MCF 10A (cell line): Measurements from ENCODE around the gene GRM6. TPM values are rescaled to one million over a fixed set of nuclear protein-coding genes. Genes with fewer than 3 reads are reported as not detected.

Experiments used
- BruUV-seq: library from RNA; stranded (reverse); fragments of 400-500 nt; replicated peaks from 2 replicates; lab custom pipeline; 2021; lab: Mats Ljungman, UMichigan
- CTCF ChIA-PET: fragments of 300-600 bp; sonication (Branson Sonifier 250); formaldehyde crosslinking; extraction: SDS; loops from one replicate; lab custom pipeline; 2021; ENCODE audit warnings: antibody characterized with exemption, inconsistent platforms; lab: Yijun Ruan, JAX
- POLR2A ChIA-PET: fragments of 300-600, 350-650 bp; sonication (Branson Sonifier 250); formaldehyde crosslinking; extraction: SDS; loops from one replicate; lab custom pipeline; 2020; ENCODE audit warnings: antibody characterized with exemption, inconsistent platforms; lab: Yijun Ruan, JAX
- DNase-seq: peaks from one replicate; pipeline ENCODE4 v3.0.0-alpha.2; 2018; ENCODE audit not compliant: unreplicated experiment
- H3K27ac Mint-ChIP-seq: one replicate; pipeline ENCODE4 v1.8.0; 2022; ENCODE audit warnings: mild to moderate bottlenecking, low read depth, mixed read lengths; ENCODE audit not compliant: unreplicated experiment
- H3K27me3 Mint-ChIP-seq: one replicate; pipeline ENCODE4 v1.8.0; 2022; ENCODE audit warnings: mixed read lengths; ENCODE audit not compliant: insufficient read depth, unreplicated experiment
- H3K36me3 Mint-ChIP-seq: one replicate; pipeline ENCODE4 v1.8.0; 2022; ENCODE audit warnings: mild to moderate bottlenecking, moderate library complexity, mixed read lengths; ENCODE audit not compliant: insufficient read depth, unreplicated experiment
- H3K4me1 Mint-ChIP-seq: one replicate; pipeline ENCODE4 v1.8.0; 2022; ENCODE audit warnings: mixed read lengths; ENCODE audit not compliant: insufficient read depth, unreplicated experiment
- H3K4me3 Mint-ChIP-seq: one replicate; pipeline ENCODE4 v1.8.0; 2022; ENCODE audit warnings: mild to moderate bottlenecking, moderate library complexity, mixed read lengths; ENCODE audit not compliant: unreplicated experiment
- H3K9me3 Mint-ChIP-seq: one replicate; pipeline ENCODE4 v1.8.0; 2022; ENCODE audit warnings: mixed read lengths; ENCODE audit not compliant: unreplicated experiment
- intact Hi-C: fragments of 100-400 bp; cut with micrococcal nuclease; formaldehyde crosslinking; loops from 2 replicates; pipeline ENCODE4 v1.14.1; 2022
- total RNA-seq: library from RNA; stranded (reverse); gene quantifications from 2 replicates; pipeline ENCODE4 v1.2.3, GENCODE V29; 2022
- TF ChIP-seq, protein P1 (sequence below): fragments of 200-600 bp; IDR thresholded peaks from one replicate; pipeline ENCODE4 v1.8.0; 2022; ENCODE audit warnings: antibody characterized with exemption, mild to moderate bottlenecking; ENCODE audit not compliant: unreplicated experiment

GRM6 gene
- total RNA-seq, 1 experiment from 2014 or later, result not detected

DNA sequence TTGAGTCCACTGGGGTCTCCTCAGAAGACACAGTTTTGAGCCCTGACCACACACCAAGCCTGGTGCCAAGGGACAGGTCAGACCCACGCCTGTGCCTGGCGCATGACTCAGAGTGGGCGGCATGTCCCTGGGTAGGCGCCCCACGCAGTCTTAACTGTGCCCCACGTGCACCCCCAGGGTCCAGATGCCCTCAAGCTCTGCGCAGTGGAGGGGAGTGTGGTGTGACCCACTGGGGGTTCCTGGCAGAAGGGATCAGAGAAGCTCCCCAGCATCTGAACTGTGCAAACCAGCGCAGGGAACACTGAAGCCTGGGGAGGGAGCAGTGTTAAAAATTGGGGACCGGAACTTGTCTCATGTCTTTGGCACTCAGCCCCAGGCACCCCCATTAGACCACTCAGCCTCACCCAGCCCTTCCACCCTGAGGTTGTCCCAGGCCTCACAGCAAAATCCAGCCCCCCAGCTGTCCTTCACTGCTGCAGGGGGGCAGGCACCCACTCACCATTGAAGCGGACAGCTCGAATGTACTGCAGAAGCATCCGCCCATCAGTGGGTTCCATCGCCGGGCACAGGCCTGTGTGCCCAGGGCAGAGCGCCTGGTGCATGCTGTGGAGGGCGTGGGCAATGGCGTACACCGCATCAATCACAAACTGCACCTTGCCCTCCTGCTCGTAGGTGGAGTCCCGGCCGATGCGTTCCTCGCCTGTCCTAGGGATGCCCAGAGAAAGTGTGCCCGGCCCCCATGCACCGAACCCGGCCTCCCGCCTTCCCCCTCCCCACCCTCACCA is 6.5 kb downstream of the GRM6 start:
- intact Hi-C loops, result no loop called here
- Mint-ChIP-seq H3K4me1 (no peaks in the 10 kb centered on the region), H3K9me3 (peaks cover 44% of the 10 kb centered on the region), H3K27me3 (no peaks in the 10 kb centered on the region), H3K4me3 (no peak overlapping the region), H3K36me3 (no peaks in the 10 kb centered on the region), H3K27ac (no peak overlapping the region)
- TF ChIP-seq, protein P1, sequence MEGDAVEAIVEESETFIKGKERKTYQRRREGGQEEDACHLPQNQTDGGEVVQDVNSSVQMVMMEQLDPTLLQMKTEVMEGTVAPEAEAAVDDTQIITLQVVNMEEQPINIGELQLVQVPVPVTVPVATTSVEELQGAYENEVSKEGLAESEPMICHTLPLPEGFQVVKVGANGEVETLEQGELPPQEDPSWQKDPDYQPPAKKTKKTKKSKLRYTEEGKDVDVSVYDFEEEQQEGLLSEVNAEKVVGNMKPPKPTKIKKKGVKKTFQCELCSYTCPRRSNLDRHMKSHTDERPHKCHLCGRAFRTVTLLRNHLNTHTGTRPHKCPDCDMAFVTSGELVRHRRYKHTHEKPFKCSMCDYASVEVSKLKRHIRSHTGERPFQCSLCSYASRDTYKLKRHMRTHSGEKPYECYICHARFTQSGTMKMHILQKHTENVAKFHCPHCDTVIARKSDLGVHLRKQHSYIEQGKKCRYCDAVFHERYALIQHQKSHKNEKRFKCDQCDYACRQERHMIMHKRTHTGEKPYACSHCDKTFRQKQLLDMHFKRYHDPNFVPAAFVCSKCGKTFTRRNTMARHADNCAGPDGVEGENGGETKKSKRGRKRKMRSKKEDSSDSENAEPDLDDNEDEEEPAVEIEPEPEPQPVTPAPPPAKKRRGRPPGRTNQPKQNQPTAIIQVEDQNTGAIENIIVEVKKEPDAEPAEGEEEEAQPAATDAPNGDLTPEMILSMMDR, result no peak
- ChIA-PET POLR2A (no interaction called here), CTCF (interaction anchor here (0.6 to 1.1 kb wide), 3 partner anchors 9 to 678 kb away, joined by 3 read pairs; no protein-coding TSS in a partner anchor)
- no TSS peak for BruUV-seq
- no peak for DNase-seq

DNA sequence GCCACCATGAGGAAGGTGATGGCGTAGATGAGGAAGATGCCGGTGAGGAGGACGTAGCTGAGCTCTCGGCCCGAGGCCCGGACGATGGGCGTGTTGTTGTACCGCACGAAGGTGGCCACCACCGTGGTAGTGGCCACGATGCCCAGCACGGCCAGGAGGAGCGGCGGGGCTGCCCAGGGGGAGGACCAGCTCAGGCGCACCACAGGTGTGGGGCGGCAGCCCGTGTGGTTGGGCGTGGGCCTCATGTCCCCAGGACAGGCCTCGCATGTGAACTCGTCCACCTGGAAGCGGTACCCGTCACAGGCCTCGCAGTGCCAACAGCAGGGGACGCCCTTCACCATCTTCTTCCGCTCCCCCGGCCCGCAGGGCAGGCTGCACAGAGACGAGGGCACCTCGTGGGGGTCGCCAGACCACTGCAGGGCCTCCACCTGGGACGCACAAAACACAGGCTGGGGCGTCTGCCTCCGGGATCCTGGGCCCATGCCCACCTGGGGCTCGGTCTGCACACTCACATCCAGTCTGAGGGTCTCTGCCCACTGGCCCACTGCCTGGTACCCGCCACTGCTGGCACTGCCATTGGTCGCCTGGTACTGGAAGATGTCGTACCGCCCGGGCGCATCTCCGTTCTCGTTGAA is 8.7 kb downstream of the GRM6 start:
- ChIA-PET POLR2A (no interaction called here), CTCF (no interaction called here)
- intact Hi-C loops, result no loop called here
- TF ChIP-seq, protein P1, result no peak
- peaks cover 44% of the 10 kb centered on the region for H3K9me3 Mint-ChIP-seq
- no TSS peak for BruUV-seq
- H3K27ac Mint-ChIP-seq, result no peak overlapping the region
- H3K36me3 Mint-ChIP-seq, result no peaks in the 10 kb centered on the region
- DNase-seq, result no peak
- H3K4me3 Mint-ChIP-seq, result no peak overlapping the region
- H3K4me1 Mint-ChIP-seq, result no peaks in the 10 kb centered on the region
- H3K27me3 Mint-ChIP-seq, result no peaks in the 10 kb centered on the region

DNA sequence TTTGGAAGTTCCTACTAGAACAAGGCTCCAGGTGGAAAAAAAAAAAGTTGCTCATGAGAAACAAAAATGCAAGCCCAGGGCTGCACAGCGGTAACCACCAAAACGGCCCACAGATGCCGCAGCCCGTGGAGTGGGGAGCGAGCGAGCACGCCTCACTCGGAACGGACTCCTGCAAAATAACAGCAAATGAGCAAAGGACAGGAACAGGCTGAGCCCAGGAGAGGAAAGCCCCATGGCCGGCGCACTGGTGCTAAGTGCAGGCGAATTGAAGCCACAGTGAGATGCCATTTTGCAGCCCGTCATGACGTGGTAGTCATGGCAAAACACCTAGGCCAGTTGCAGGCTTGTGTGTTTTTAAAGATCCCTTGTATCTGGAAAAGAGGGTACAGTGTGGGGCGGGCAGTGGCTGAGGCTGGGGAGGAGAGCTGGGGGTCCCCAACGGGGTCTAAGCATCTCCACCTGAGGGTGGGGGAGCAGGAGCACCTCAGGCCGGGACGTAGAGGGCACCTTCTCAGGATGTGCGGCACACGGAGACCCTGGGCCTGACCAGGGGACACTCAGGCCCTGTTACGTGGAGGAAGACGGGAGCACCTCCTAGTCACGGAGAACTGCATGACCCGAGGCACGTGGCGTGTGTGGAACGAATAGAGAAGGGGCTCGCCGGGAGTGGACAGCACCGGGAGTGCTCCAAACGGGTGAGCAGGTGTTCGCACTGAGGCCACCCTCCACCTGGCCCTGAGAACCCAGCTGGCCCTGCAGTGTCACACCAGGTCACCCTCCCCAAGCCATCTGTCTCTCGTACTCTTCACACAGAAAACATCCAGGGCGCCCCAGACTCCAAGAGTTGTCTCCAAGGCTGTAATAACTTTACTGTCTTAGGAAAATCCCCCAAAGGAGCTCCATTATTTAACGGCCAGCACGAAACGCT is 10.7 kb downstream of the GRM6 start:
- no TSS peak for BruUV-seq
- intact Hi-C loops, result no loop called here
- POLR2A ChIA-PET, result no interaction called here
- Mint-ChIP-seq H3K9me3 (peaks cover 52% of the 10 kb centered on the region), H3K27ac (no peak overlapping the region), H3K4me3 (no peak overlapping the region), H3K4me1 (no peaks in the 10 kb centered on the region), H3K27me3 (no peaks in the 10 kb centered on the region), H3K36me3 (no peaks in the 10 kb centered on the region)
- no peak for DNase-seq
- TF ChIP-seq, protein P1, result no peak
- CTCF ChIA-PET, result interaction anchor here (0.6 kb wide), 1 partner anchor 92 kb away, joined by 3 read pairs; no protein-coding TSS in a partner anchor
